HG02840 (cell line): Measurements from ENCODE around the gene EVC.

ENCODE experiments used
- ATAC-seq: cut with Tn5 transposase; IDR thresholded peaks from one replicate; pipeline ENCODE4 v1.9.1; 2021; ENCODE audit warnings: mild to moderate bottlenecking, moderate library complexity, moderate number of reproducible peaks; ENCODE audit not compliant: unreplicated experiment, low FRiP score

EVC gene

GRCh38 chr4:5783486-5783885 lies 72.5 kb downstream of the EVC start:
- no peak for ATAC-seq

- ATAC-seq = no peak
These were observed 73.0 kb downstream of the EVC start for GRCh38 chr4:5784021-5784420.

GRCh38 chr4:5784960-5785611 lies 74.1 kb downstream of the EVC start:
- ATAC-seq = no peak

DNA sequence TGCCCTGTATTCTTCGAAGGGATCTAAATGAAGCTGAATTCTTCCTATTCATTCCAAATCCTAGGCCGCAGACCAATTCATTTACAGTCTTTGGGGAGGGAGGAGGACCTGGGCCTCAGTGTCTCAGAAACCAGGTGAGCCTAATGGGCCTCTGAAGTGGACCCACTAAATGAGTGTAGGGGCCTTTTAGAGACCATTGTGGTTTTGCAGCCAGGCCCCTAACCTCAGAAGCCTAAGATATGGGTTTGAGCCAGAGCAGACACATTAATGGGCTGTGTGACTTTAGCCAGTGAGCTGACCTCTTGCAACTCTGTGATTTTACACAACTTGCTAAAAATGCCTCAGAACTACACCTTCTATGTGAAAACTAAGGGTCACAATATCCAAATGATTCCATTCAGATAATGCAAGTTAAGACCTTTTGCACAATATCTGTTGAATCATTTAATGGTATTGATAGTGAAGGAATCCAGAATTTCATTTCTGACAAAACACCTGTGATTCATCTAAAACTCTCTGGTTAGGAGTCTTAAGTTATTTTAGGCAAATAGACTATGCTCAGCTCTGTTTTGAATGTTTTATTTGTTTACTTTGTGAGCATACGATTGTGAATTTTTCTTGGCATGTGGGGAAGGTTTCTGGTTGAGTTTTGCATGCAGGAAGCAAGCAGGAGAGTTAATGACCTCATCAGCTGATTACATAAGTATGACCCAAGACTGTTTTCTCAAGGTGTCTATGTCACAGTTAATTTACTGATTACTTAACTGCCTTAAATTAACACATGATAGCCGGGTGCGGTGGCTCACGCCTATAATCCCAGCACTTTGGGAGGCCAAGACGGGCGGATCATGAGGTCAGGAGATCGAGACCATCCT lies 75.0 kb downstream of the EVC start:
- ATAC-seq = no peak

GRCh38 chr4:5787311-5787710 lies 76.3 kb downstream of the EVC start:
- ATAC-seq = no peak

GRCh38 chr4:5788144-5788543 lies 77.1 kb downstream of the EVC start:
- no peak for ATAC-seq

- ATAC-seq = no peak
These were observed 78.1 kb downstream of the EVC start for GRCh38 chr4:5789141-5789540.

GRCh38 chr4:5790546-5790857 lies 79.5 kb downstream of the EVC start:
- ATAC-seq = no peak

DNA sequence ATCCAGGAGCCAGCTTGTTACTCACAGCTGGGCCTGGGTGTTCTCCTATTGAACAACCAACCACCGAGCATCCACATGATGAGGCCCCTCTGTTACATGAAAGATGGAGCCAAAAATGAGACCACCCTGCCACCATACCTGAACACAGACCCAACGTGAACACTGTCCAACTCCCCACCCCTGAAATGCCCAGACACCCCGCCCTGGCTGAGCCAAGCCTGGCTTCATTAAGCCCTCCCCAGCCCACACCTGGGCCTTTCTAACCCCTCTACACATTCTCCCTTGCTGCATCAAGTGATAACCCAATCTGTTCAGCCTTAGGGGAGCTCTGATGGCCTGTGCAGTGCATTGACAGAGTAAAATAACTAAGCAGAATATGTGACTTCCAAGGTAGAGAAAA lies 80.7 kb downstream of the EVC start:
- ATAC-seq = no peak

- no peak for ATAC-seq
These were observed 82.5 kb downstream of the EVC start for GRCh38 chr4:5793514-5793913.

GRCh38 chr4:5795580-5795979 lies 84.6 kb downstream of the EVC start:
- no peak for ATAC-seq

DNA sequence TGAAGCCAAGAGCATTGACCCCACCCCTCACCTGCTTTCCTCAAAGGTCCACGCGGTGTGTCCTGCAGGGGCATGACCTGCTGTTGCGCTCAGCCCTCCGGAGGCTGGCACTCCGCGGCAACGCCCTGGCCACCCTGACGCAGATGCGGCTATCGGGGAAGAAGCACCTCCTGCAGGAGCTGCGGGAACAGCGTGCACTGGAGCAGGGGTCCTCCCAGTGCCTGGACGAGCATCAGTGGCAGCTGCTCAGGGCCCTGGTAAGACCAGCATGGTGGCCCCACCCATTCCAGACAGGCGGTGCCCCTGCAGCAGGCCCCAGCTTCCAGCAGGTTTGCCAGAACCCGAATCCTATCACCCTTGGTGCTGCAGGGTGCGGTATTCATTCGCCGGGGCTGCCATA lies 86.0 kb downstream of the EVC start:
- no peak for ATAC-seq

DNA sequence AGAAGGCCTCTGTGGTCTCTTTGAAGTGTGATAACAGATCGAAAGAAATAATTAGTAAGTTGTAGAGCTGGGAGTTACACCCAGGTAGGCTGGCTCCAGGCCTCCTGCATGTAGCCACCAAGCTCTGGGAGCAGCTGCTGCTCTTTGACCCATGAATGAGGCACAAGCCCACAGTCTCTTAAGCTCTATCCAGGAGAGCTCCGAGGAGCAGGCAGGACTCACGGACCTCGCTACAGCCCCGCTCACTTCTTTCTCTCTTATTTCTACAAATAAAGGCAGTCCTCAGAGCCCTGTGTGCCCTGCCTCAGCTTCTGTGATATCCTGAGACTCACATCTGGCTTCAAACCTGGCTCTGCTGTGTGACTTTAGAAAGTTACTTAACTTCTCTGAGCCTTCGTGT lies 86.9 kb downstream of the EVC start:
- ATAC-seq = no peak

DNA sequence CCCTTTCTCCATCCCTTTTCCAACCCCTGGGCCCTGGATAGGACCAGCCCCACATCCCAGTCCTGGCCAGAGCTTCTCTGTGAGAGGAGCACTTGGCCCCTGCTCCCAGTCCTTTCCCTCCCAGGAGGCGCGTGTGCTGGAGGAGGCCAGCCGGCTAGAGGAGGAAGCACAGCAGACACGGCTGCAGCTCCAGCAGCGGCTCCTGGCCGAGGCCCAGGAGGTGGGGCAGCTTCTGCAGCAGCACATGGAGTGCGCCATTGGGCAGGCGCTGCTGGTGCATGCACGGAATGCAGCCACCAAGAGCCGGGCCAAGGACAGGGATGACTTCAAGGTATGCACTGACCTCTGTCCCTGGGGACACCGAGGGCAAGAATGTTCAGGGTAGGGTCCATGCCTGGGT lies 87.5 kb downstream of the EVC start:
- no peak for ATAC-seq

GRCh38 chr4:5798946-5799345 lies 87.9 kb downstream of the EVC start:
- ATAC-seq = no peak

GRCh38 chr4:5799406-5799805 lies 88.4 kb downstream of the EVC start:
- ATAC-seq = no peak

DNA sequence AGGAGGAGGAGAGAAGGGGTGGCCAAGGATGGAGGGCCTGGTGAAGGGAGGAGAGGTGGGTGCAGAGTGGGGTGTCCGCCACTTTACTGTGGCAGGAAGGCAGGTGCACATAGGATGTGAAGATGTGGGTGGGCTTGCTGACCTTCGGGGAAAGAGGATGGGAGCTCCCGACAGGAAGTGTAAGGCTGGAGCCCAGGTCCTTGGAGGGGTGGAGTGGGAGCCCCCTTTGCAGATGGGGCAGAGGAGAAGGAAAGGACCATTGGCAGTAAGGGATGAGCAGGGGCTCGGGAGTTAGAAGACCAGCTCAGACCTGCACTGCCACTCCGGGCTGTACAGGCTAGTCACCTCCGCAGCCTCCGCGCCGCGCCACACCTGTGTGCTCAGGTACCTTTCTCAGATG lies 89.5 kb downstream of the EVC start:
- ATAC-seq = no peak

- ATAC-seq = no peak
These were observed 90.7 kb downstream of the EVC start for GRCh38 chr4:5801696-5802095.

- ATAC-seq = no peak
These were observed 91.6 kb downstream of the EVC start for GRCh38 chr4:5802565-5802964.

DNA sequence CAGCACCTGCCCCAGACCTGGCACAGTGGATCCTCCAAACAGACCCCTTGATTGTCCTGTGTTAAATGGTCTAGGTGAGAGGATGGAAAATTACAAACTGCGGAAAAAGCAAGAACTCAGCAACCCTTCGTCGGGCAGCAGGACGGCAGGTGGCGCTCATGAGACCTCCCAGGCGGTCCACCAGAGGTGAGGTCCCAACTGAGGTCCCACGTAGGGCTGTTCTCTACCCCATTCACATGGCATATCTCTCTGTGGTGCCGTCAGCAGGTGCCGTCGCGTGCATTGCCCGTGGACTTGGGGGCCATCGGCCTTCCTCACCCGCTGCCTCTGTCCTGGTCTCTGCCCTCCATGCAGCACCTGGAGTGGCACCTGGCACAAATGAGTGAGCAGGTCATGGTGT lies 93.7 kb downstream of the EVC start:
- ATAC-seq = no peak

DNA sequence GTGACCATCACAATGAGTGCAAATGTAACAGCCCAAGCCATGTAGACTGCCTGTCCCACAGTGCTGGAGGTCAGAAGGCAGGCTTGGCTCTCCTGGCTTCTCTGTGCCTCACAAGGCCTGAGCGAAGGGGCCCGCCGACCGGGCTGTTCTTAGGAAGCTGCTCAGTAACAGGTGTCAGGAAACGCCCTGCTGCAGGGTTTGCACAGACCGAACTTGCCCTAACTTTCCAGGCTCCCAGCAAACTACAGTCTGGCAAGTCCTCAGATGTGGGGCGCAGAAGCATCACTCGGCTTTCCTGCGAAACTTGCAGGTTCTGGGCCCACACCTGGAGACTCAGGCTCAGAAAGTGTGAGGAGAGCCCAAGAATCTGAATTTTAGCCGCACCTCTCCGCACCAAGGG lies 94.3 kb downstream of the EVC start:
- ATAC-seq = no peak

- ATAC-seq = no peak
These were observed 97.2 kb downstream of the EVC start for GRCh38 chr4:5808081-5808741.
